ENCODE results near the gene DNAH17.
A peak's percentile ranks its signal among the peaks of the same experiment; 100 is the strongest.

DNAH17 gene

GRCh38 chr17:78560731-78561130 lies 16.5 kb downstream of the DNAH17 start:
- H3K36me3 ChIP-seq (ENCODE audit: control insufficient read depth, low read length): no peaks in the 10 kb centered on the region
- H3K9me2 ChIP-seq (replicated peaks; ENCODE audit: control insufficient read depth, low read length): no peaks in the 10 kb centered on the region
- H3F3A ChIP-seq (ENCODE audit: control insufficient read depth, insufficient read depth): no peaks in the 10 kb centered on the region
- no peak overlapping the region for H3K4me2 ChIP-seq (ENCODE audit: low read length)
- H4K20me1 ChIP-seq (ENCODE audit: control insufficient read depth, insufficient read depth, low read depth, low read length): no peaks in the 10 kb centered on the region
- TF ChIP-seq, protein P1, sequence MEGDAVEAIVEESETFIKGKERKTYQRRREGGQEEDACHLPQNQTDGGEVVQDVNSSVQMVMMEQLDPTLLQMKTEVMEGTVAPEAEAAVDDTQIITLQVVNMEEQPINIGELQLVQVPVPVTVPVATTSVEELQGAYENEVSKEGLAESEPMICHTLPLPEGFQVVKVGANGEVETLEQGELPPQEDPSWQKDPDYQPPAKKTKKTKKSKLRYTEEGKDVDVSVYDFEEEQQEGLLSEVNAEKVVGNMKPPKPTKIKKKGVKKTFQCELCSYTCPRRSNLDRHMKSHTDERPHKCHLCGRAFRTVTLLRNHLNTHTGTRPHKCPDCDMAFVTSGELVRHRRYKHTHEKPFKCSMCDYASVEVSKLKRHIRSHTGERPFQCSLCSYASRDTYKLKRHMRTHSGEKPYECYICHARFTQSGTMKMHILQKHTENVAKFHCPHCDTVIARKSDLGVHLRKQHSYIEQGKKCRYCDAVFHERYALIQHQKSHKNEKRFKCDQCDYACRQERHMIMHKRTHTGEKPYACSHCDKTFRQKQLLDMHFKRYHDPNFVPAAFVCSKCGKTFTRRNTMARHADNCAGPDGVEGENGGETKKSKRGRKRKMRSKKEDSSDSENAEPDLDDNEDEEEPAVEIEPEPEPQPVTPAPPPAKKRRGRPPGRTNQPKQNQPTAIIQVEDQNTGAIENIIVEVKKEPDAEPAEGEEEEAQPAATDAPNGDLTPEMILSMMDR (IDR thresholded peaks at IDR 0.05; ENCODE audit: low read depth, low read length, poor library complexity, severe bottlenecking): no peak
- no peak for TF ChIP-seq EZH2phosphoT487 (IDR thresholded peaks at IDR 0.05; ENCODE audit: borderline replicate concordance, low read length)
- no peaks in the 10 kb centered on the region for H3K4me1 ChIP-seq (ENCODE audit: control insufficient read depth, low read length)
- 0 out of 2 replicates have a peak, but pooled peaks cover 3% of the 10 kb centered on the region for H3K27me3 ChIP-seq (ENCODE audit: control insufficient read depth, low read length)
- no peak overlapping the region for H3K27ac ChIP-seq (ENCODE audit: low read depth, low read length)
- no peaks in the 10 kb centered on the region for H3K9me3 ChIP-seq (ENCODE audit: control insufficient read depth, insufficient read depth, low read length)
- H3K79me2 ChIP-seq (ENCODE audit: control insufficient read depth, low read length): no peaks in the 10 kb centered on the region
- no peak overlapping the region for H3K4me3 ChIP-seq (ENCODE audit: low read length)

- Histone ChIP-seq H3K9me3 (ENCODE audit: control insufficient read depth, insufficient read depth, low read length) (no peaks in the 10 kb centered on the region), H3K9me2 (replicated peaks; ENCODE audit: control insufficient read depth, low read length) (no peaks in the 10 kb centered on the region), H3K4me1 (ENCODE audit: control insufficient read depth, low read length) (no peaks in the 10 kb centered on the region), H3K4me3 (ENCODE audit: low read length) (no peak overlapping the region), H3K36me3 (ENCODE audit: control insufficient read depth, low read length) (no peaks in the 10 kb centered on the region), H3K27me3 (ENCODE audit: control insufficient read depth, low read length) (0 out of 2 replicates have a peak, but pooled peaks cover under 1% of the 10 kb centered on the region), H3K27ac (ENCODE audit: low read depth, low read length) (no peak overlapping the region), H4K20me1 (ENCODE audit: control insufficient read depth, insufficient read depth, low read depth, low read length) (no peaks in the 10 kb centered on the region), H3F3A (ENCODE audit: control insufficient read depth, insufficient read depth) (no peaks in the 10 kb centered on the region), H3K79me2 (ENCODE audit: control insufficient read depth, low read length) (no peaks in the 10 kb centered on the region), H3K4me2 (ENCODE audit: low read length) (no peak overlapping the region)
- no peak for TF ChIP-seq EZH2phosphoT487 (IDR thresholded peaks at IDR 0.05; ENCODE audit: borderline replicate concordance, low read length)
- TF ChIP-seq, protein P1 (IDR thresholded peaks at IDR 0.05; ENCODE audit: low read depth, low read length, poor library complexity, severe bottlenecking): peak; percentile 67
Observed at GRCh38 chr17:78559749-78560368, 17.3 kb downstream of the DNAH17 start.

- H3K27ac ChIP-seq (ENCODE audit: low read depth, low read length): no peak overlapping the region
- H3K4me1 ChIP-seq (ENCODE audit: control insufficient read depth, low read length): no peaks in the 10 kb centered on the region
- H4K20me1 ChIP-seq (ENCODE audit: control insufficient read depth, insufficient read depth, low read depth, low read length): no peaks in the 10 kb centered on the region
- H3F3A ChIP-seq (ENCODE audit: control insufficient read depth, insufficient read depth): no peaks in the 10 kb centered on the region
- H3K27me3 ChIP-seq (ENCODE audit: control insufficient read depth, low read length): no peaks in the 10 kb centered on the region
- no peak overlapping the region for H3K4me2 ChIP-seq (ENCODE audit: low read length)
- no peak overlapping the region for H3K4me3 ChIP-seq (ENCODE audit: low read length)
- H3K9me3 ChIP-seq (ENCODE audit: control insufficient read depth, insufficient read depth, low read length): no peaks in the 10 kb centered on the region
- no peaks in the 10 kb centered on the region for H3K79me2 ChIP-seq (ENCODE audit: control insufficient read depth, low read length)
- TF ChIP-seq EZH2phosphoT487 (IDR thresholded peaks at IDR 0.05; ENCODE audit: borderline replicate concordance, low read length): no peak
- TF ChIP-seq, protein P1 (IDR thresholded peaks at IDR 0.05; ENCODE audit: low read depth, low read length, poor library complexity, severe bottlenecking): no peak
- H3K36me3 ChIP-seq (ENCODE audit: control insufficient read depth, low read length): no peaks in the 10 kb centered on the region
- no peaks in the 10 kb centered on the region for H3K9me2 ChIP-seq (replicated peaks; ENCODE audit: control insufficient read depth, low read length)
Observed at GRCh38 chr17:78558989-78559388, 18.2 kb downstream of the DNAH17 start.

Data from DOHH2 (cell line).